GM21737 (cell line): ENCODE data around the gene TEX11.
"Not testable (repeated sequence)": the region's sequence is repeated elsewhere in the genome, so short reads cannot be mapped to it uniquely, and the experiment has no call there.

Source experiments
- ATAC-seq: cut with Tn5 transposase; IDR thresholded peaks from one replicate; pipeline ENCODE4 v1.9.1; 2021; ENCODE audit warnings: mild to moderate bottlenecking, moderate library complexity; ENCODE audit not compliant: unreplicated experiment

TEX11 gene

GRCh38 chrX:70908541-70908940, at the start of gene TEX11:
TEX11 (minus strand) TSS chrX:70908711; CDS start chrX:70907789, 922 bp downstream.
- no peak for ATAC-seq

- ATAC-seq: no peak
Measured at GRCh38 chrX:70954871-70955270, 46.4 kb upstream of the TEX11 start.

DNA sequence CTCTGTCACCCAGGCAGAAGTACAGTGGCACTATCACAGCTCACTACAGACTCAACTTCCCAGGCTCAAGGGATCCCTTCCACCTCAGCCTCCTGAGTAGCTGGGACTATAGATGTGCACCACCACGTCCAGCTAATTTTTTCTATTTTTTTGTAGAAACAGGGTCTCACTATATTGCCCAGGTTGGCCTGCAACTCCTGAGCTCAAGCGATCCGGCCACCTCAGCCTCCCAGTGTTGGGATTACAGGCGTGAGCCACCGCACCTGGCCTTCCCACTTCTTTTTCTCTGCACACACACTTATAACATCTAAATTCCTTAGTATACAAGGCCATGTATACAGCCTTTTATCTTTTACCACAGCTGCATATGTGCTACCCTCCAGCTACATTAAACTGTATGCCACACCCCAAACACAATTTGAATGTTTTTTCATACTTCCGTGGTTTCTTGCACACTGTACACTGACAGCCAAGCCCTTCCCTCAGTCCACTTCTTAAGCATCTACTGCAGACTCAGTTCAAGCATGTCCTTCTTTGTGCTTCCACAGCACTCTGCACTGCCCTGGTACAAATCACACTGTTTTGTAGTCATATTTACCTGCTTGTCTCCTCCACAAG, 15.9 kb upstream of the TEX11 start:
- ATAC-seq: no peak

DNA sequence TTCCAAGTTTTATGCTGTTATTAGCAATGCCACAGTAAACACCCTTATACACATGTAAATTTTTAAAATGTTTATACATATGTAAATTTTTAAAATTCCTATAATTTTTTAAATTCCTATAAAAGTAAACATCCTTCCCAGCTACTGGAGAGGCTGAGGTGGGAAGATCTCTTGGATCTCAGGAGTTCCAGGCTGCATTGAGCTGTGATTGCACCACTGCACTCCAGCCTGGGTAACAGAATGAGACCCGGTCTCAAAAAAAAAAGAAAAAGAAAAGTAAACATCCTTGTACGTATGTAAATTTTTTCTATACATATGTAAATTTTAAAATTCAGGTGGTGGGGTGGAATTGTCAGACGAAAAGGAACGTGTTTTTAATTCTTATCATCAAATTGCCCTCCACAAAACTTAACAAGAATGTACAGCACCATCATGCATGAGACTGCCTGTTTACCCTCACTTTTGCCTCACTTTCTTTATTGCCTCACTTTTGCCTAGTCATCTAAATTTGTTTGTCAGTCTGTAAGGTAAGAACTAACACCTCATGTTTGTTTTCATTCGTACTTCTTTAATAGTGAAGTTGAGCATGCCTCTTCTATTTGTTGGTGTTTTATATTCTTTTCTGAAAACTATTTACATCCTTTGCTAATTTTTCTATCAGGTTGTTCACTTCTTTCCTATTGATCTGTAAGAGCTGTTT, 14.4 kb upstream of the TEX11 start:
- no peak for ATAC-seq

DNA sequence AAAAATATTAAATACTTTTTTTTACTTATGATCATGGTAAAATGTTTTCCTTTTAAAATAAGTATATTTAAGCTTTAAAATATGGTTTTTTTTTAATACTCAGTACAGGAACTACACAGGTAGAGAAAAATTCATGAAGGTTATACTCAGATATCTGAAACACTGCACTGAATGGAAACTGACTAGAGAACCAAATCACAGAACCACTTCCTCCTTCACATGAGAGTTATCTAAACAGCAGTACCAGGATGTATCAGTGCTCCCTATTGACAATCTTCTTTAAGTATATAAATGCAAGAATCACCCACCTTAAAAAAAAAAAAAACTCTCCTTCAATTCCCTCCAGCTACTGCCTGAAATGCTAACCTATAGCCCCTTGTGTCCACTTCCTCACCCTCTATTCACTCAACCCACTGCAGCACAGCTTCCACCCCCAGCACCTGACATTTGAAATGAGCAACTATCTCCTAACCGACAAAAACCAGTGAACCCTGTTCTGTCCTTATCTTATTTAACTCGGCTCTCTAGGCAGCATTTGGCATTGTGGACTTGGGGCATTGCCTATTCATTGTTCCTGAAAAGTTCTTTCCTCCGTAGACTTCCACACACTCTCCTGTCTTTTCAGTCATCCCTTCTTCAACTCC, 13.3 kb upstream of the TEX11 start:
- no peak for ATAC-seq

DNA sequence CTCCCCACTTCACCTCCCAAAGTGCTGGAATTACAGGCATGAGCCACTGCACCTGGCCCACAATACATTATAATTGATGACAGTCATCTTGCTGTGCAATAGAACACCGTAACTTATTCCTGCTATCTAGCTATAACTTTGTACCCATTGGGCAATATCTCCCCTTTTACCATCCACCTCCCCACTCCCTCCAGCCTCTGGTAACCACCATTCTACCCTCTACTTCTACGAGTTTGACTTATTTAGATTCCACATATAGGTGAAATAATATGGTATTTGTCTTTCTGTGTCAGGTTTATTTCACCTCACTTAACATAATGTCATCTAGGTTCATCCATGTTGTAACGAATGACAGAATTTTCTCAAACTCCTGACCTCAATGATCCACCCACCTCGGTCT, 8.2 kb upstream of the TEX11 start:
- ATAC-seq: no peak

DNA sequence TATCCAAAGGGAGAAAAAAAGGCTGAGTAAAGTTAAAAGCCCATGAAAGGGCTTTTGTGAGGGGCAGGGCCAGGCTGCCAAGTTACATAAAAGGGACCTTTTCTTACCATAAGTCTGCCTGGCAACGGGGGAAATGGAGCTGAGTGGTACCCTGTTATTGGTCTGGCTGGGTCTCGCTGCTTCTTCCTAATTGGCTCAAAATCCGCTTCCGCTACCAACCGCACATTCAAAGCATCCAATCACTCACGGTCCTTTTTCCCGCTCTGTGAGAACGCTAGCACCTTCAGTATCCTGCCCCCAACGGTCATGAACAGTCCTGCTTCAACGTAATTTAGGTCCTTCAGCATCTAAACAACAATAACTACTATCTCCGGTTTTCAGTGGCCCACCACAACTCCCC, 611 bp downstream of the TEX11 start:
- no peak for ATAC-seq

DNA sequence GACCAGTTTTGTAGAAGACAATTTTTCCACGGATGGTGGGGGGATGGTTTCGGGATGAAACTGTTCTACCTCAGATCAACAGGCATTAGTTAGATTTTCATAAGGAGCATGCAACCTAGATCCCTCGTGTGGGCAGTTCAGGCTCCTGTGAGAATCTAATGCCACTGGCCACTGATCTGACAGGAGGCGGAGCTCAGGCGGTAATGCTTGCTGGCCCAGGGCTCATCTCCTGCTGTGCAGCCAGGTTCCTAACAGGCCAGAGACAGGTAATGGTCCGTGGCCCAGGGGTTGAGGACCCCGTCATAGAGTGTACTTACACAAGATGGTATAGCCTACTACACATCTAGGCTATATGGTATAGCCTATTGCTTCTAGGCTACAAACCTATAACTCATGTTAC, 7.0 kb downstream of the TEX11 start:
- no peak for ATAC-seq

GRCh38 chrX:70890441-70890840, 18.1 kb downstream of the TEX11 start:
- not testable (repeated sequence) for ATAC-seq

DNA sequence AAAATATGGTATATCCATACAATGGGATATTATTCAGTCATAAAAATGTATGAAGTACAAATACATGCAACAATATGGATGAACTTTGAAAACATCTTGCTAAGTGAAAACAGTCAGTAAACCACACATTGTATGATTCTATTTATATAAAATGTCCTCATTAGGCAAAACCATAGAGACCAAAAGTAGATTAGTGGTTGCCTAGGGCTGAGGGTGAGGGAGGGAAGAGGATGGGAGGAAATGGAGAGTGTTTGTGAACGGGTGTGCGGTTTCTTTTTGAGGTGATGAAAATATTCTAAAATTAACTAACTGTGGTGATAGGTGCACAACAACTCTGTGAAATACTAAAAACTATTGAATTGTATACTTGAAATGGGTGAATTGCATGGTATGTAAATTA, 29.6 kb downstream of the TEX11 start:
- no peak for ATAC-seq

- ATAC-seq: no peak
Measured at GRCh38 chrX:70852294-70852693, 56.2 kb downstream of the TEX11 start.

DNA sequence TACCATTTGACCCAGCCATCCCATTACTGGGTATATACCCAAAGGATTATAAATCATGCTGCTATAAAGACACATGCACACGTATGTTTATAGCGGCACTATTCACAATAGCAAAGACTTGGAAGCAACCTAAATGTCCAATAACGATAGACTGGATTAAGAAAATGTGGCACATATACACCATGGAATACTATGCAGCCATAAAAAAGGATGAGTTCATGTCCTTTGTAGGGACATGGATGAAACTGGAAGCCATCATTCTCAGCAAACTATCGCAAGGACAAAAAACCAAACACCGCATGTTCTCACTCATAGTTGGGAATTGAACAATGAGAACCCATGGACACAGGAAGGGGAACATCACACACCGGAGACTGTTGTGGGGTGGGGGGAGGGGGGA, 64.4 kb downstream of the TEX11 start:
- not testable (repeated sequence) for ATAC-seq

- not testable (repeated sequence) for ATAC-seq
Measured at GRCh38 chrX:70843620-70844019, 64.9 kb downstream of the TEX11 start.

GRCh38 chrX:70834589-70834988, 73.9 kb downstream of the TEX11 start:
- no peak for ATAC-seq

GRCh38 chrX:70826715-70827114, 81.8 kb downstream of the TEX11 start:
- no peak for ATAC-seq

DNA sequence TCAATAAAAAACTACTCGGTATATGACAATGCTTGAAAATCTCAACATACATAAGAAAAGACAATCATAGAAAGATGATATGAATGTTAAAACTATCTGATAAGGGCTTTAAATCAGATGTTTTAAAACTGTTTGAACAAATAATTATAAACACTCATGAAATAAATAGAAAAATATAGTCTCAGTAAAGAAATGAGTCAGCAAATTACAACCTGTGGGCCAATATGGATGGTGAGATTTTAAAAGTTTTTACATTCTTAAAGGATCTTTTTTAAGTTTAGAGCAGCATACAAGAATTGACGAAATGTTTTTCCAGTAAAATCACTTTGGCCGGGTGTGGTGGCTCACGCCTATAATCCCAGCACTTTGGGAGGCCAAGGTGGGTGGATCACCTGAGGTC, 83.1 kb downstream of the TEX11 start:
- ATAC-seq: no peak

- ATAC-seq: no peak
Measured at GRCh38 chrX:70808942-70809940, 99.3 kb downstream of the TEX11 start.

- no peak for ATAC-seq
Measured at GRCh38 chrX:70806081-70806480, 102.4 kb downstream of the TEX11 start.

GRCh38 chrX:70796742-70797141, 111.8 kb downstream of the TEX11 start:
- ATAC-seq: not testable (repeated sequence)

- no peak for ATAC-seq
Measured at GRCh38 chrX:70774223-70774622, 134.3 kb downstream of the TEX11 start.

- no peak for ATAC-seq
Measured at GRCh38 chrX:70769659-70770227, 138.8 kb downstream of the TEX11 start.
